Transverse colon (tissue), 4 donors: ENCODE data around the gene ISL1. TPM values are rescaled to one million over a fixed set of nuclear protein-coding genes. Genes with fewer than 3 reads are reported as not detected.
A peak's percentile ranks its signal among the peaks of the same experiment; 100 is the strongest.

Experiments used
- DNase-seq: peaks from one replicate; pipeline ENCODE4 v3.0.0-alpha.2; 2019
- H3K27ac ChIP-seq, 4 donors: fragments of 200-600 bp; sonication (generic); 2 replicates each; pipeline ENCODE4 v1.5.1; 2016 to 2018; ENCODE audit warnings: inconsistent platforms in 4 of 4
- H3K27me3 ChIP-seq: fragments of 200-600 bp; sonication (generic); 2 replicates; pipeline ENCODE4 v1.5.1; 2017; ENCODE audit warnings: inconsistent platforms
- H3K36me3 ChIP-seq, 4 donors: fragments of 200-600 bp; sonication (generic); 2 replicates each; pipeline ENCODE4 v1.5.1; 2017 to 2019; ENCODE audit warnings: inconsistent platforms in 4 of 4
- H3K4me1 ChIP-seq, 4 donors: fragments of 200-600 bp; sonication (generic); 2 replicates each; pipeline ENCODE4 v1.5.1; 2017 to 2020; ENCODE audit warnings: inconsistent platforms in 4 of 4
- H3K4me3 ChIP-seq, 4 donors: fragments of 200-600 bp; sonication (generic); 1 replicate in 1 of 4; 2 replicates in 3 of 4; pipeline versions ENCODE4 v1.5.1 to v1.6.1; 2017 to 2019; ENCODE audit warnings: inconsistent platforms in 4 of 4
- H3K9me3 ChIP-seq, 2 donors: fragments of 200-600 bp; sonication (generic); 2 replicates each; pipeline ENCODE4 v1.5.1; 2017 to 2019; ENCODE audit warnings: inconsistent platforms in 2 of 2
- EP300 ChIP-seq: sonication (generic); formaldehyde crosslinking; IDR thresholded peaks from one replicate; pipeline ENCODE4 v1.6.1; 2017; ENCODE audit warnings: antibody characterized with exemption, low read depth
- POLR2A ChIP-seq: fragments of 450-650 bp; IDR thresholded peaks from one replicate; pipeline ENCODE4 v1.6.1; 2016; ENCODE audit warnings: antibody characterized with exemption, mild to moderate bottlenecking, moderate library complexity
- POLR2AphosphoS5 ChIP-seq, 3 donors: sonication (generic); formaldehyde crosslinking; IDR thresholded peaks; one replicate each; pipeline ENCODE4 v1.6.1; 2016; ENCODE audit warnings: antibody characterized with exemption in 3 of 3
- WGBS, 2 donors: methylation state at CpG; one replicate each; pipeline ENCODE4 v1.1.5; 2018; ENCODE audit warnings: low coverage in 1 of 2; 5-methylcytosine and 5-hydroxymethylcytosine counted together
- in situ Hi-C, 4 donors: fragments of 200-750 bp; cut with MboI; loops; one replicate each; pipeline versions ENCODE4 v1.15.0 to v1.15.1; 2017; ENCODE audit warnings: low sequenced_read_pairs in 3 of 4, low pct_ligation_motif_present in 1 of 4, low pct_unique_long_range_greater_than_20kb in 1 of 4
- intact Hi-C: fragments of 100-400 bp; cut with DNase I; formaldehyde crosslinking; loops from one replicate; pipeline ENCODE4 v1.15.1; 2023; ENCODE audit warnings: low total_unique reads
- total RNA-seq, 4 donors: library from RNA; depleted of rRNA; stranded (reverse); fragments of >200 nt; gene quantifications; one replicate each; pipeline ENCODE4 v1.1.0, GENCODE V29; 2016
- TF ChIP-seq, protein P1 (sequence below), 5 experiments: fragments of 200-600 bp in 3 of 5; fragments of 450-650 bp in 2 of 5; sonication (generic) in 3 of 5; IDR thresholded peaks; 1 replicate in 2 of 5; 2 replicates in 3 of 5; pipeline ENCODE4 v1.5.1; 2016 to 2017; ENCODE audit warnings: antibody characterized with exemption in 5 of 5, inconsistent platforms in 3 of 5, mild to moderate bottlenecking in 2 of 5, moderate library complexity in 1 of 5

ISL1 gene
- total RNA-seq, 4 donors from 2014 or later, result 0.41 to 0.48 TPM; not detected in 2

DNA sequence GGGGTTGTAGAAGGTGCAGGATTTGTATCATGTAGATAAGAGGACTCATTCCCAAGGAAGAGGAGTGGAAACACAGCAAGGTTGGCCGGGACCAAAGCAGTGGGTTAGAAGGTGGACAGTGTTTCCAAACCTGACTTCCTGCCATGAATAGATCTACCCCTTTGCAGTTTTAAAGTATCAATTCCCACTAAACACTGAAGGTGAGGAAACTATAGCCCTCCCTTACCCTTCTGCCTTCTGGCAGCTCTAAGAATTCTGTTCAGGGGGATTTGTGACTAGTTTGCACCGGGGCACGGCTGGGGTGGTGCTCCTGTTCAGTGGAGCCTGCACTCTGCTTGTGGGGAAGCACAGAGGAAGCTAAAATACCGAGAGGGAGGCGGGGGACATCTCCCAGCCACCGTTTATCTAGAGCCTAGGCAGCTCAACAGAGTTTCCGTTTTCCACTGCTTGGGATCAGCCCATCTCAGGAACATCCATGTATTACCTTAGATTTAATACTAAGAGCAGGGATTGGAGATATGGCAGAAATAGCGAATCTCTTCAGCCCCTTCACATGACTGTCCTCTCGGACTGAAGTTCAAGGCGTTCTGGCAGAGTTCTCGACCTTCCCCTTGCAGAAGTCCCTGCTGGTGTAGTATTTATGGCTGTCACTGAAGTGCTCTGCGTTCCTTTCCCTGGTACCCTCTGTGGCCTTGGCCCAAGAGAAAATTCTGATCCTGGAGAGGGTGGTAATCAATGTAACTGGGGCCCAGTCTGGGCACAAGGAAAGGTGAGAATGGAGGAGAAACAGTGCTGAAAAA, 5.4 kb downstream of the ISL1 start:
- peaks cover 99% of the 10 kb centered on the region for H3K27me3 ChIP-seq
- in situ Hi-C loops (no loop called here), intact Hi-C loops (no loop called here)
- H3K36me3 ChIP-seq, result no peaks in the 10 kb centered on the region
- TF ChIP-seq POLR2A, result no peak
- TF ChIP-seq, protein P1, sequence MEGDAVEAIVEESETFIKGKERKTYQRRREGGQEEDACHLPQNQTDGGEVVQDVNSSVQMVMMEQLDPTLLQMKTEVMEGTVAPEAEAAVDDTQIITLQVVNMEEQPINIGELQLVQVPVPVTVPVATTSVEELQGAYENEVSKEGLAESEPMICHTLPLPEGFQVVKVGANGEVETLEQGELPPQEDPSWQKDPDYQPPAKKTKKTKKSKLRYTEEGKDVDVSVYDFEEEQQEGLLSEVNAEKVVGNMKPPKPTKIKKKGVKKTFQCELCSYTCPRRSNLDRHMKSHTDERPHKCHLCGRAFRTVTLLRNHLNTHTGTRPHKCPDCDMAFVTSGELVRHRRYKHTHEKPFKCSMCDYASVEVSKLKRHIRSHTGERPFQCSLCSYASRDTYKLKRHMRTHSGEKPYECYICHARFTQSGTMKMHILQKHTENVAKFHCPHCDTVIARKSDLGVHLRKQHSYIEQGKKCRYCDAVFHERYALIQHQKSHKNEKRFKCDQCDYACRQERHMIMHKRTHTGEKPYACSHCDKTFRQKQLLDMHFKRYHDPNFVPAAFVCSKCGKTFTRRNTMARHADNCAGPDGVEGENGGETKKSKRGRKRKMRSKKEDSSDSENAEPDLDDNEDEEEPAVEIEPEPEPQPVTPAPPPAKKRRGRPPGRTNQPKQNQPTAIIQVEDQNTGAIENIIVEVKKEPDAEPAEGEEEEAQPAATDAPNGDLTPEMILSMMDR (IDR thresholded peaks at IDR 0.05), result no peak
- no peak for TF ChIP-seq EP300
- TF ChIP-seq POLR2AphosphoS5 (IDR thresholded peaks at IDR 0.05), result no peak
- no peak overlapping the region for H3K4me3 ChIP-seq
- H3K27ac ChIP-seq, result no peak overlapping the region
- WGBS, 2 donors, result 22% methylated on average over 12 of the region's 12 CpGs; no CpG with 5 or more reads in 1 of the 2 donors
- peaks cover 0 to 11% (median 4%) of the 10 kb centered on the region in 4 donors for H3K4me1 ChIP-seq
- H3K9me3 ChIP-seq, result no peaks in the 10 kb centered on the region
- no peak for DNase-seq

DNA sequence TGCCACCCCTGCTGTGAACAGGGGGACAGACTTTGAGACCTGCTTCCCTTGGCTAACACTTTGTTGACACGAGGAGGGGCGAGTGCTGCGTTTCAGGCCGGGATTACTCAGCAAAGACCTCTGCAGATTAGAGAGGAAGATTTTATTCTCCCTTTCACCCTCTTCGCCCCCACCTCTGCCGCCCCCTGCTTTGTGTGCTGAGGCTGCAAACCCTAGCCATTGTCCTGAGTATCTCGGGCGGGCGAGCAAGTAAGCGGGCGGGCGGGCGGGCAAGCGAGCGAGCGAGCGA, 6.0 kb downstream of the ISL1 start:
- peak overlapping the region in 1 of 4 donors; percentile 33 for H3K4me3 ChIP-seq
- H3K36me3 ChIP-seq, result no peaks in the 10 kb centered on the region
- no peak for DNase-seq
- intact Hi-C loops, result no loop called here
- in situ Hi-C loops, result no loop called here
- TF ChIP-seq EP300, result no peak
- TF ChIP-seq POLR2AphosphoS5 (IDR thresholded peaks at IDR 0.05), result no peak
- no peak for TF ChIP-seq POLR2A
- TF ChIP-seq, protein P1 (IDR thresholded peaks at IDR 0.05), result no peak
- H3K9me3 ChIP-seq, result no peaks in the 10 kb centered on the region
- 12% methylated on average over 16 of the region's 17 CpGs; no CpG with 5 or more reads in 1 of the 2 donors for WGBS, 2 donors
- no peak overlapping the region for H3K27ac ChIP-seq
- H3K27me3 ChIP-seq, result peaks cover 99% of the 10 kb centered on the region
- peaks cover 0 to 9% (median 2%) of the 10 kb centered on the region in 4 donors for H3K4me1 ChIP-seq

DNA sequence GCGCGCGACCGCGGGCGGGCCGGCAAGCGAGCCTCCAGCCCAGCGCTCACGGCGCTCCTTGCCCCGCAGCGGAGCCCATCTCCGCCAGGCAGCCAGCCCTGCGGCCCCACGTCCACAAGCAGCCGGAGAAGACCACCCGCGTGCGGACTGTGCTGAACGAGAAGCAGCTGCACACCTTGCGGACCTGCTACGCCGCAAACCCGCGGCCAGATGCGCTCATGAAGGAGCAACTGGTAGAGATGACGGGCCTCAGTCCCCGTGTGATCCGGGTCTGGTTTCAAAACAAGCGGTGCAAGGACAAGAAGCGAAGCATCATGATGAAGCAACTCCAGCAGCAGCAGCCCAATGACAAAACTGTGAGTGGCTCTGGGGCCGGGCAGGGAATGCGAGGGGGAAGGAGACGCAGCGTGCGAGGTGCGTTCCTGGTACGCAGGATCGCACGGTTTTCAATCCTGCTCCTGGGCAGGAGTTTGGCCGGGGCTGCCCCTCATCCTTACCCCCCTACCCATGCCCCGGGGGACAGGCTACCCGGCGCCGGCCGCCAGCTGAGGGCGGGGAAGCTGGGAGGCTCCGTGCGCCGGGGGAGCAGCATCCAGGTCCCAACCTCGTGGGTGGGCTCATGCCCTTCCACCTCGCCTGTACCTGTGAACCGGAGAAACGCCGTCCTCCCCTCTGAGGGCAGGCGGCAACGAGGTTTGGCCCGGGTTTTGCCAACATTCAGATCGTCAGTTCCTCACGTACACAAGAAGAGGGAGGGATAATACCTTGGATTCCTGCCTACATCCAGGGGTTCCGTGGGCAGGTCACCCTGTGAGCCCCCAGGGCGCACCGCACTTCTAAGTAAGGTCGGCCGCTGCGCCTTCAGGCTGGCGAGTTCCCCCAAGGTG, 6.6 kb downstream of the ISL1 start:
- Histone ChIP-seq H3K27ac (no peak overlapping the region), H3K4me1 (peaks cover 0 to 9% (median 2%) of the 10 kb centered on the region in 4 donors), H3K27me3 (peaks cover 99% of the 10 kb centered on the region), H3K4me3 (peak overlapping the region in 1 of 4 donors; percentile 33), H3K9me3 (no peaks in the 10 kb centered on the region), H3K36me3 (no peaks in the 10 kb centered on the region)
- intact Hi-C loops (no loop called here), in situ Hi-C loops (no loop called here)
- 11% methylated on average over 53 of the region's 68 CpGs; no CpG with 5 or more reads in 1 of the 2 donors for WGBS, 2 donors
- TF ChIP-seq POLR2A, result no peak
- no peak for TF ChIP-seq EP300
- TF ChIP-seq POLR2AphosphoS5 (IDR thresholded peaks at IDR 0.05), result no peak
- TF ChIP-seq, protein P1 (IDR thresholded peaks at IDR 0.05), result no peak
- DNase-seq, result no peak

DNA sequence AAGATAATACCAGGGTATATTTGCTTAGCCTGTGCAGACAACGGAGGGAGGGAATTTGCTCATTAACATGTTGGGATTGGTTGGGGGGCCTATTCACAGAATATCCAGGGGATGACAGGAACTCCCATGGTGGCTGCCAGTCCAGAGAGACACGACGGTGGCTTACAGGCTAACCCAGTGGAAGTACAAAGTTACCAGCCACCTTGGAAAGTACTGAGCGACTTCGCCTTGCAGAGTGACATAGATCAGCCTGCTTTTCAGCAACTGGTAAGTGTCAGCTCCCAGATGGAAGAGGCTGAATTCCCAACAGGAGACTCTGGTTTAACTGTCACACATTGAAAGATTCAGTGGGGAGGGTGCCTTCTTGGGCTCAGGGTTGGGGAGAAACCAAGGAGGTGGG, 7.9 kb downstream of the ISL1 start:
- H3K27me3 ChIP-seq, result peaks cover 99% of the 10 kb centered on the region
- TF ChIP-seq, protein P1 (IDR thresholded peaks at IDR 0.05), result no peak
- no peak for TF ChIP-seq EP300
- TF ChIP-seq POLR2AphosphoS5 (IDR thresholded peaks at IDR 0.05), result no peak
- TF ChIP-seq POLR2A, result no peak
- WGBS, 2 donors, result 50 to 54% methylated on average over 1 to 5 of the region's 5 CpGs
- H3K4me3 ChIP-seq, result no peak overlapping the region
- intact Hi-C loops, result no loop called here
- no peak overlapping the region for H3K27ac ChIP-seq
- H3K36me3 ChIP-seq, result no peaks in the 10 kb centered on the region
- peaks cover 0 to 9% (median 2%) of the 10 kb centered on the region in 4 donors for H3K4me1 ChIP-seq
- no peaks in the 10 kb centered on the region for H3K9me3 ChIP-seq
- in situ Hi-C loops, result no loop called here
- no peak for DNase-seq
